ENCODE results near the gene TRH.

The TRH gene, protein sequence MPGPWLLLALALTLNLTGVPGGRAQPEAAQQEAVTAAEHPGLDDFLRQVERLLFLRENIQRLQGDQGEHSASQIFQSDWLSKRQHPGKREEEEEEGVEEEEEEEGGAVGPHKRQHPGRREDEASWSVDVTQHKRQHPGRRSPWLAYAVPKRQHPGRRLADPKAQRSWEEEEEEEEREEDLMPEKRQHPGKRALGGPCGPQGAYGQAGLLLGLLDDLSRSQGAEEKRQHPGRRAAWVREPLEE

DNA sequence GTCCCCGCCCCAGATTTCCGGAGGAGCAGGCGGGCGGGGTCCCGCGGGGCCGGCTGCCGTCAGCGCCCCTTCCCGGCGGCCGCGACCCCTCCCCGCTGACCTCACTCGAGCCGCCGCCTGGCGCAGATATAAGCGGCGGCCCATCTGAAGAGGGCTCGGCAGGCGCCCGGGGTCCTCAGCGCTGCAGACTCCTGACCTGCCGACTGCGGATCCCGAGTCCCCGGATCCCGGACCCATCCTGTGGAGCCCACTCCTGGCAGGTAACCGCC is at the start of gene TRH:
TSS of gene TRH (plus strand) at position 157 of the 269 bp plus-strand sequence. CDS start 1,097 bp downstream, outside the sequence.
- DNase-seq (ENCODE audit: low read depth): no peak

DNA sequence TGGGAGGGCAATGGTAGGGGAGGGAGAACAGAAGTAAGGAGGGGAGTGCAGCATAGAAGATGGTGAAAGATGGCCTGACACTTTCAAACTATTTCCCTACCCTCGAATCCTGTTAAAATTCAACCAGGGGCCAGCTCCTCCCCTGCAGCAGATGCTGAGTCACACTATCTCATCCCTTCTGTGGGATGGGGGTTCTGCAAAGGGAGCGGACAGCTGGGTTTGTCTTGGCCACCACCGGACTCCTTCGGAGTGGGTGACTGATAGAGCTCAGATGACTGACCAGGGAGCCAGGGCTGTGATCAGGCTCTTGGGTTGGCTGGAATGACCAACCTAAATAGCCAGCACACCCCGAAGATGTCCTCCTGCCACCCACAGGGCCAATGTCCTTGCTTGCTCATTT is 47.4 kb upstream of the TRH start:
- DNase-seq (ENCODE audit: low read depth): no peak

DNA sequence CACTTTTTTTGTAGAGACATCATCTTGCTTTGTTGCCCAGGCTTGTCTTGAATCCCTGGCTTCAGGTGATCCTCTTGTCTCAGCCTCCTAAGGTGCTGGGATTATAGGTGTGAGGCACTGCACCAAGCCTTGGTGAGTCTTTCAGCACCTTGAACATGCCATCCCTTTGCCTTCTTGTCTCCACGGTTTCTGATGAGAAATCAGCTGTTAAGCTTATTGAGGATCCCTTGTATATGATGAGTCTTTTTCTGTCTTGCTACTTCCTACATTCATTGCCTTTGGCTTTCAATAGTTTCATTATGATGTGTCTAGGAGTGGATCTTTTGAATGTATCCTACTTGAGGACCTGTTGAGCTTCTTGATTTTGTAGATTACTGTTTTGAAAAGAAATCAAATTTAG is 45.1 kb upstream of the TRH start:
- DNase-seq (ENCODE audit: low read depth): no peak

DNA sequence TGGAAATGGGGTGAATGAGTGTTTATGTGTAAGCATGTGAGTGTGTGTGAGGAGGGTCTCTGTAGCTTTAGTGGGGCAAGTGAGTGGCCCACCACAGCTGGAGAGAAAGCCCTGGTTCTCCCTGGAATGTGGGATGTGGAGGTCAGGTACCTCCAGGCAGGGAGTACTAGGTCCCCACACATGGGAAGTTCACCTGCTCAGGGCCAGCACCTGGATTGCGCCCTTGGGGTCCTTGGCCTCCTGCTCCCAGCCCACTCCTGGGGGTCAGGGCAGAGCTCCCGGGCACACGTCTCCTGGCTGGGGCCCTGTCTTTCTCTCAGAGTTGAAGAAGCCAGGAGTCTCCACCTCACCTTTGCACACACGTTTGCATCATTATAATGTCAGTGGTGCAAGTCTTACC is 41.0 kb upstream of the TRH start:
- DNase-seq (ENCODE audit: low read depth): no peak

DNA sequence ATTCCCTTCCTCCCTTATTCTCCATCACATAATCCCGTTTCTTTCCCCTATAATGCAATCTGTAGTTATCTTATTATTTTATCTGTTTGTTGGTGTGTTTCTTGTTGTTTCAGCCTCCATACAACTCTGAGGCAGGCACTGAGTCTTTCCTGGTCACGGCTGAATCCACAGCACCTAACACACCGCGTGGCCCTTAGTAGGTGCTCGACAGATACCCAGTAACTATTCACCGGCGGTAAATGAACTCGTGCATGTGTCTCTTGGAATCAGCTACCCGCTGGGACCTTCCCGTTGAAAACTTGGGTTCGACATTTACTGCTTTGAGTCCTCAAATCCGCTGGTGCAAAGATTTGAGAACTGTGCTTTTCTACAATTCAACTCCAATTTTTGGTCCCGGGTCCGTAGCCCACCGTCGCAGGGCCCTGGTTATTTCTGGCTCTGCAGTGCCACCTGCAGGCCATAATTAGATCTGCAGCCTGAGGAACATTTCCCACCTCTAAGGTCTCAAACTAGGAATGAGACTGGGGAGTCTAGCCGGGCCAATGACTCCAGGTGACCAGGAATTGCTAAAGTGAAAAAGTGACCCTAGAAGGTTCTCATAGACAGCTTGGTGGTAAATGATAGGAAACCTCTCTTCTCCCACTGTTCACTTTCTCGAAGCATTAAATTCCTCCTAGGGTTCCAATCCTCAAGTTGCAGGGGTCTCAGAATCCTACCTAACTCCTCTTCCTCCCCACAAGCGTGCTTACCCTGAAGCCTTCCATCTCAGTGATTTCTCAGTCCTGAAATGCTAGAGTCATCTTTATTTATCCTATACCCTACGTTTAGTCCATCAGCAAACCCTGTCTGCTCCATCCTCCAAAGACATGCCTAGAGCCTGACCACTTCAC is 40.0 kb upstream of the TRH start:
- DNase-seq (ENCODE audit: low read depth): no peak

DNA sequence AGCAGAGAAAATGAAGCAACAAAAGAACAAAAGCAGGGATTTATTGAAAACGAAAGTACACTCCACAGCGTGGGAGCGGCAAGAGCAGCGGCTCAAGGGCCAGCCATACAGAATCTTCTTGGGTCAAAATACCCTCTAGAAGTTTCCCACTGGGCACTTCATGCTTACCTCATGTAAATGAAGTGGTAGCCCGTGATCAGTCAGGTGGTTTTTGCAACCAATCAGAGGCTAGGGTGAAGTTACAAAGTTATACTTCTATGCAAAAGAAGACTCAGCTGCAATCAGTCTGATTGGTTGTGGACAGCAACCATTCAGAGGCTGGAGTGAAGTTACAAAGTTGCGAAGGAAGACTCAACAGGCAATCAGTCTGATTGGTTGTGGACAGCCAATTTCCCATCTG is 37.8 kb upstream of the TRH start:
- DNase-seq (ENCODE audit: low read depth): peak; percentile 65

DNA sequence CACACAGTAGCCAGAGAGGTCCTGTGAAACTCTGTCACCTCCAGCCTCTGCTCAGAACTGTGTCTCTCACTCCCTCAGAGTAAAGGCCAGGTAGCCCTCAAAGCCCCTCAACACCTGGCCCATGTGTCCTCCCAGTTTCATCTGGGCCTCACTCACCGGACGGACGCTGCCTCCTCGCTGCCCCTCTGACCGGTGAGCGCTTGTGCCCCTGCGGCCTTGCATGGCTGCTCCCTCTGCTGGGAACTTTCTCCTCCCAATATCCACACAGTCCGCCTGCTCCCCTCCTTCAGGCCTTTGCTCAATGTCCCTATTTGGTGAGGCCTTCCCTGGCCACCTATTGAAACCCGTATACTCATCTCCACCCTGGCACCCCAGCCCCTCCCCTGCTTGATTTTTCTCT is 36.8 kb upstream of the TRH start:
- no peak for DNase-seq (ENCODE audit: low read depth)

DNA sequence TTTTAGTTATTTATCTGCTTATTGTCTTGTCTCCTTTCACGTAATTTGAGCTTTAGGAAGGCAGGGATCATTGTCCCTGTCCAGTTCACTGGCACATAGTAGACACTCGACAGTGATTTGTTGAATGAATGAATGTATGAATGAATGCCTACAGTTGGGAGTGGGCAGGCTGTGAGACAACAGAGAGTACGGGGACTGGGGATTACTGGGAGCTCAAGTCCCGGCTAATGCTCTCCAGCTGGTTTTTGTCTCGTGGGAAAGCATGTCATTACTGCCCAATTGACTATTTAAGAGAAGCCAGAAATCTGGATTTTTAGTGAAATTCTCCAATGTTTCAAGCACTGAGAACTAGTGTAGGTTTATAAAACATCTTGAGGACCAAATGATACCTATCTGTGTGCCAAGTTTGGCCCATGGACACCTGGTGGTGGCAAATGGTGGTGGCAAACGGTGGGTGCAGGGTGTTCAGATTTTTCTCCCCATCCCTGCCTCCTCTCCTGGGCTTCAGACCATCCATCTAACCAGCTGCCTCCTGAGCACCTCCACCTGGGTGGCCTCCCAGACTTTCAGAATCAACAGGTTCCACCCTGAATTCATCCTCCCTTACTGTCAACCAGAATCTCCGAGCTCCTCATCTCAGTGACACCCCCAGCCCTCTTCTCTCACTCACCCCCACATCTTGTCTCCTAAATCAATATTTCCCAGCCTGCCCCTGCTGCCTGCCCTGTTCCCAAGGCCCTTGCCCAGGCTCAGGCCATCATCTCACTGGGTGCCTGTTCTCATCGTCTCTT is 36.2 kb upstream of the TRH start:
- DNase-seq (ENCODE audit: low read depth): no peak

DNA sequence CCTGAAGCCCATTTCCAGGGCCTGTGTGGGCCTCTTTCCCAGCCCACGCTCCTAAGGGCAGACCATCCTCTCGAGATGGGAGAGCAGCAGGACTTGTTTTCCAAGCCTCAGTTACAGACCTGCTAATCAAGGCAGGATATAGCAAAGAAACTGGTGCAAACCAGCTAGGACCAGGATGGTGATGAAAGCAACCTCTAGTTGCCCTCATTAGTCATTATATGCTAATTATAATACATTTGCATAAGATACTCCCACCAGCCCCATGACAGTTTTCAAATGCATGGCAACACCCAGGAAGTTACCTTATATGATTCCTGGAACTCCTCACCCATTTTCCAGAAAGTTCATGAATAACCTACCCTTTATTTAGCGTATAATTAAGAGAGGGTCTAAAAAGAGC is 34.4 kb upstream of the TRH start:
- peak; percentile 25 for DNase-seq (ENCODE audit: low read depth)

DNA sequence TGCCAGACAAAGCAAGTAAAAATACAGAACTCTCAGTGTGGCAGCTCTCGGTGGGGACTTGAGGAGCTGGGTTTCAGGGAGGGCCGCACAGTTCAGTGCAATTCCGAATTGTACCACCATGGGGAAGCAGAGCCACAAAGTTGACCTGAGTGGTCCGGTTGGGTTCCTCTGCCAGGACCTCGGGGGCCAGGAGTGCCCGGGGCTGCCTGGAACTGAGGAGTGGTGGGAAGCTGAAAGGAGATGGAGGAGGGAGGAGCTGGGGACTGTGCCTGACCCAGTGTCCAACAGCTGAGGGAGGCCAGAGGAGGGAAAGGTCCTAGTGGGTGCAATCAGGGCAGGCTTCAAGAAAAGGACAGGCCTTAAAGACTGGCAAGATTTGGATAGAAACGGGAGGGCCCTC is 32.2 kb upstream of the TRH start:
- DNase-seq (ENCODE audit: low read depth): peak; percentile 40

DNA sequence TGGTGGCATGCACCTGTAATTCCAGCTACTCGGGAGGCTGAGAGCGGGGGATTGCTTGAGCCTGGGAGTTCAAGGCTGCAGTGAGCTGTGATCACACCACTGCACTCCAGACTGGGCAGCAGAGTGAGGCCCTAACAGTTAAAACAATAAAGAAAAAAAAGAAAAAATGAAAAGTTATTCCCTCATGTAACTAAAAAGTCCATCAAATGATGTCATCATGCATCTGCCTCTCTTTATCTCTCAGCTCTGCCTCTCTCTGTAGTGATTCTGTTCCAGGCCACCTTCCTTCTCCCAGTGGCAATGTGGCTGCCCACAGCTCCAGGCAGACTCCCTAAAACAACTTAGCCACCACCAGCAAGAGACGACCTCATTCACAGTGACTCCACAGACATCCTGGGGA is 31.5 kb upstream of the TRH start:
- DNase-seq (ENCODE audit: low read depth): no peak

DNA sequence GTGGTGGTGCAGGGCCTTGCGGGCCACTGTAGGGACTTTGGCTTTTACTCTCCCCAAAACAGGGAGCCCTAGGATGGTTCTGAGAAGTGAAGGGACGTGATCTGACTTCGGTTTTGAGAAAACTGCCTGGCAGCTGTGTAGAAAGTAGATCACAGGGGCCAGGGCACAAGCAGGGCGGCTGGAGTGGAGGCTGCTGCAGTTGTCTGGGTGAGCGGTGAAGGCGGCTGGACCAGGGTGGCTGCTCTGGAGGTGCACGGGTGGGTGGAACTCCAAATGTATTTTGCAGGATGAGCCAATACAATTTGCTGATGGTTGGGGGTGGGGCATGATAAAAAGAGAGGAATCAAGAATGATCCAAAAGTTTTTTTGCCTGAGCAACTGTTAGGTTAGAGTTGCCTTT is 29.8 kb upstream of the TRH start:
- DNase-seq (ENCODE audit: low read depth): no peak

DNA sequence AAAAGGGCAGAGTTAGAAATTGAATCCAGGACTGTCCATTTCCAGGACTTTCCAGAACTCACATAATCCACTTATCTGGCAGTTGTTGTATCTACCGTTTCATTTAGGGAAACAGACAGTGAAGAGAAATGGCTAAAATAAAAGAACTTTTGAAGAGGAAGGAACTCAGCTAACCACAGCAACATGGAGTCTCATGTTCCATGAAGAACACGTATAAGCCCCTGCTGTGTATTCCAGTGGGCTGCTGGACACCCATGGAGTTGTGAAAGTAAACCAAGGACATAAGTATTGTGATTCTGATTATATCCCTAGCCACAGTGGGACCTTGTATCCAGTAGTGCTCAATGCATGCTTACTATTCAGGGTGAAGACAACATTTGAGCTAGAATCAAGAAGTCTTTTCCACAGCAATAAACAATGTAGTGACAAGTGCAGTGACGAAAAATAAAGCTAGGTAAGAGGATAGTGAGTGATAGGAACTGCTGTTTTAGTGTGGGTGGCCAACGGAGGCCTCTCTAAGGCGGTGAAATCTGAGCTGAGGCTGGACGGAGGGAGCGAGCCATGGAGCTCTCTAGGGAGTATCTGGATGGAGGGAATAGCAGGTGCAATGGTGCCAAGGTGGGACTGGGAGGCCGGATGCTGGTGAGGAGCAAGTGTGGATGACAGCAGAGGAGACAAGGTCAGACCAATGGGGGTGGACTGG is 26.8 kb upstream of the TRH start:
- no peak for DNase-seq (ENCODE audit: low read depth)

DNA sequence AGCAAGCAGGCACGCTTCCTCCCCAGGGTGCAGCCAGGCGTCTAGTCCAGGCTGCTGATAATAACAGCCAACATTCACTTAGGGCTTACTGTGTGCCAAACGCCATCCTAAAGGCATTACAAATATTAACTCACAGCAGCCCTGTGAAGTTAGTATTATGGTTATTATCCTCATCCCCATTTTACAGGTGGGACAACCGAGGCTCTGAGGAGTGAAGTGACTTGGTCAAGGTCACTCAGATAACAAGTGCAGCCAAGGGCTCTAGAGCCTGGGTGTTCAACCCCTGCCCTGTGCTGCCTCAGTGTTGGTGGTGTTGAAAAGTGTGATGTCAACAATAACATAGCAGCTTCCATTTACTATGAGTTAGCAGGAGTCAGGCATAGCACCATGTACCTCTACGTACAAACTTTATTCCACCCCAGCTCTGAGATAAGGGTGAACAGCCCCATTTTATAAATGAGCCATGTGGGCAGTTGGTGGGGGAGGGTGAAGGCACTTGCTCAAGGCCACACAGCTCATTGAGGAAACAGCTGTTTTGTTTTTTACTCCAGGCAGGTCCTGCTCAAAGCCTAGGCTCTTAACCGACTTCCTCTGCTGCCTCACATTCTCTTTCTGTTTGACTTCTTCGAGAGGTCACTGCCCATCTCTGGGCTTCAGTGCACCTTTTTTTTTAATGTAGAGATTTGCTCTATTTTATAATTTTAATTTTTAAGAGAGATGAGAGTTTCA is 24.0 kb upstream of the TRH start:
- peak; percentile 45 for DNase-seq (ENCODE audit: low read depth)

DNA sequence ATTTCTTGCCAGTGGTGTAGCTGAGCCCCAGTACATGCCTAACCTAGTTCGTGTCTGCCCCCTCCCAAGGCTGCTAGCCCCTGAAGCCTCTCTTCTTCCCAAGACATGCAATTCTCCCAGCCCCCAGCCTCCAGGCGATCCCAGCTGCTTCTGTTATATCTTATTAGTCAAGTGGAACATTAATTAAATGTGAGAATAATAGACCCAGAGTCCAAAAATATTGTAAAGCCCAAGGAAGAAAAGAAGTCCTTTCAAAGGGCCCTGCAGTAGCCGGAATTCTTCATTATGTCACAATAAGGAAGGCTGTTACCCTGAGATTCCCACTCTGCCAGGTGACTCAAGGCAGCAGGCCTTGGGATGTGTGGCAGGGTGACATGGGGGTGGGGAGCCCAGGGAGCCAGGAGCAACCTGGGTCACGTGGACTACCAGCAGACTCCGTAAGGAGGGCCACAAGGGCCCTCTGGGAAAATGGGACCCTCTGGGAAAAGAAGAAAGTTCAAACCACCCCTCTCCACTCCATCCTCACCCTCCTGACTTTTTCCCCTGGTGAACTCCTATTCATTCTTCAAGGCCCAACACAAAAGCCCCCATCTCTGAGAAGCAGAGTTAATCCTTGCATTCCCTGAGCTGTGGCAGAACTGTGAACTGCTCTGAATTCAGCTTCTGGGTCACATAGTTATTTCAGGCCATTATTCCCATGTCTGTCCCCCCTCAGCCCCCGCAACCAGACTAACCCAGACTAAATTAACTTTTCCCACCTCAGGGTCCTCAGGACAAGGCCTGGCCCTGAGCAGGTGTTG is 21.8 kb upstream of the TRH start:
- no peak for DNase-seq (ENCODE audit: low read depth)

DNA sequence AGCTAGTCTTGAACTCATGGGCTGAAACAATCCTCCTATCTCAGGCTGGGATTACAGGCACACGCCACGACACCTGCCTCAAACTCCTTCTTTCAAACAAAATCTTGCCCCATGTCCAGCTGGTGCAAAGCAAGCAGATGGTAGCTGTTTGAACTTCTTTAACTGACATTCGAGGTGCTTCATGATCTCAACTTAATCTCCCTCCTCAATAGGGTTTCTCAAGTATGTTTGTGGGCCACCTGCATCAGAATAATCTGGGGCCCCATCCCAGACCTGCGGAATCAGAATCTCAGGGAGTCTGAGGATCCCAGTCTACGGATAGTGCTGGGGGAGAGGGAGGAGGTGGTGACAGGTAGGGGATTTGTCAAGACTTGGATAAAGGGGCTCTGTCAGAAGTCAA is 20.9 kb upstream of the TRH start:
- DNase-seq (ENCODE audit: low read depth): no peak

DNA sequence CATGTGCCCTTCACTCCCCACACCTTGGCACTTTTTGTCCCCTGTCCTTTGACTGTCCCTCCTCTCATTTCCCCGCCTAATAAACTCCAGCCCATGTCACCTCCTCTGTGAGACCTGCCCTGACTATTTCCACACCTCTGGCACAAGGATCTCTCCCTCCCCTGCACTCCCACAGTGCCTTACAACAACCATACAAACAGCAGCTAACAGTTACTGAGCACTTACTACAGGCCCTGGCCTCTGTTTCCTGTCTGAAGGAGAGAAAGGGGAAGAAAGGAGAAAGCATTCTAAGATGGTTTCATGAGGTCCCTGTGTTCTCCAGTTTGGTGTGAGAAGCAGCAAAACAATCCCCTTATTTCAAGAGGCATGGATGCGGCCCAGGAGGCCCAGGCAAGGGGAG is 20.0 kb upstream of the TRH start:
- DNase-seq (ENCODE audit: low read depth): no peak

DNA sequence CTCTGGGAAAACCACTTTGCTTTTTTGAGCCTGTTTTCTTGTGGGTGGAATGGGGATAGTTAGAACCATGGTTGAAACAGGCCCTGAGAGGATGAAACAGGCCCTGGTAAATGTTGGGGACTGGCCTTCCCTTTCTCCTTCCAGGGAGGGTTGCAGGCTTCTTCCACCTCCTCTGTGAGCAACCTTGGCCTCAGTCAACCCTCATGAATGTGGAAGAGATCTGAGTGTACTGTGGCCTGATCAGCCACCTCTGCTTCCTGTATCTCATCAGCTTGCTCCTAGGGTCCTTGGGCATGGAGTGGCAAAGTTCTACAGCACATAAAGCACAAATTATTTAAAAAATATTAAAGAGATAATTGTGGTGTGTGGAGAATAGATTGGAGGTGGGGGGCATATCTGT is 17.6 kb upstream of the TRH start:
- DNase-seq (ENCODE audit: low read depth): no peak

DNA sequence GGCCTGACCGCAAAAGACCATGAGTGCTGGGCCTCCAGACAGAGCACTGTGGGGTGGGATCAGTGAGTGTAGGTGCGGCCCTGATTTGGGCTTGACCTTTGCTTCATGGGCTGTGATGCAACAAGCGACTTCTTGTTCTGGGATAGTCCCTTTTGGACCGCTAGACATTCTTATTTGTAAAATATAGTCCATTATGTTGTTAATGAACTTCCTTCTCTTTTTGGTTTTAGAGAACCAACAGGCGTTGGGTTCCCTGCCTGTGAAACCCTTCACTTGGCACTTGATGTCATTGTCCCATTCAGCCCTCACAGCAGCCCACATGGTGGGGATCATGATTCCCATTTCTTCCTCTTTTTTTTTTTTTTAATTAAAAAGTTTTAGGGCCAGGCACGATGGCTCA is 15.8 kb upstream of the TRH start:
- no peak for DNase-seq (ENCODE audit: low read depth)

DNA sequence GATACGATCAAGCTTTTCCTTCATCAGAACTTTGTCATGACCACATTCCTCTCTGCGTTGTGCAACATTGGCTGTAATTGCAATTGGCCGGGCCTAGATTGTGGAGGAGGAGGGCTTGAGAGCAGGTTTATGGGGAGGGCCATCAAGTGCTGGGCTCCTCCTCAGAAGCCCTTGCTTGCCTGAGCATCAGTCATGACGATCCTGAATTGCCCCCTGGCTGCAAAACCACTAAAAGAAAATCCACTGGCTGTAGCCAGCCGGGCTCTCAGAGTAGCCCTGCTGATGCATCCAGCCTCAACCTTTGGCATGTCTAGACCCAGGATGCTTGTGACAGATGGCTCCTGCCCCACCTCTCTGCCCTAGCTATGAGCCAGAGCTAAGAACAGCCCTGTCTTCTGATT is 13.4 kb upstream of the TRH start:
- peak; percentile 13 for DNase-seq (ENCODE audit: low read depth)

DNA sequence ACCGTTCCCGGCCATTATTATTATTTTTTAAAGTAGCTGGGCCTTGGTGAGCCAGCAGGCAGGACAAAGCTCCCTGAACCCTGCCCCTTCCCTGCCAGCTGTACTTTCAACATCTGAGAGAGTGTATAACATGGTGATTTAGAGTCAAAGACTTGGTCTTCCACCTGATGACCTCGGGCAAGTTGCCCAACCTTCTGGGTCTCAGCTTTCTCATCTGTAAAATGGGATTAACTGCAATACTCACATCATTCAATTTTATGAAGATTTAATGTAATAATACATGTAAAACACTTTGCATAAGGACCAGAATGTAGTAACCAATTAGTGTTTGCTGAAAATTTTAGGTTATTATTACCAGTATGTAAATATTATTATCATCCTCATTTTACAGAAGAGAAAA is 11.9 kb upstream of the TRH start:
- no peak for DNase-seq (ENCODE audit: low read depth)
